ENCODE results near the gene HPX. TPM values are rescaled to one million over a fixed set of nuclear protein-coding genes. Genes with fewer than 3 reads are reported as not detected.

HPX gene
- total RNA-seq, 4 donors from 2014 or later = 1.0 to 7.5 (median 4.8) TPM

DNA sequence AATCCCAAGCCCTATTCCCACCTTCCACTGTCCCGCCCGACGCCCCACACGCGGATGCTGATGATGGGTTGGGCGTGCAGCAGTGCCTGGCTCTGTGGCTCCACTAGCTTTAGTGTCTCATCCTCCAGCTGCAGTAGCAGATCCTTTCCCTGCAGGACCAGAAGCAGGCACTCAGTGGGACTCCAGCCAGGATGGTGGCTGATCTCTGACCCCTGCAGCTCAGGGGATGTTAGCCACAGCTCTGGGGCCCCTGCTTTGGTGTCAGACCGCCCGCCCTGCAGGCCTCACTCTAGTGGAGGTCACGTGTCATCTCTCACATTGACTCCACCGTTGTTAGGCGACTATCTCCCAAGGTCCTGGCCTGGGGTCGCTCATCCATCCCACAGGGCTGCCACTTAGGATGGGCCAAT lies 38.7 kb downstream of the HPX start:
- H3K4me3 ChIP-seq = no peak overlapping the region
- H3K9me3 ChIP-seq = no peaks in the 10 kb centered on the region
- peak overlapping the region in 1 of 4 donors; percentile 26 for H3K27ac ChIP-seq
- 89 to 90% methylated on average over 12 of the region's 12 CpGs for WGBS, 2 donors
- TF ChIP-seq EP300 (IDR thresholded peaks at IDR 0.05) = no peak
- TF ChIP-seq, protein P1, sequence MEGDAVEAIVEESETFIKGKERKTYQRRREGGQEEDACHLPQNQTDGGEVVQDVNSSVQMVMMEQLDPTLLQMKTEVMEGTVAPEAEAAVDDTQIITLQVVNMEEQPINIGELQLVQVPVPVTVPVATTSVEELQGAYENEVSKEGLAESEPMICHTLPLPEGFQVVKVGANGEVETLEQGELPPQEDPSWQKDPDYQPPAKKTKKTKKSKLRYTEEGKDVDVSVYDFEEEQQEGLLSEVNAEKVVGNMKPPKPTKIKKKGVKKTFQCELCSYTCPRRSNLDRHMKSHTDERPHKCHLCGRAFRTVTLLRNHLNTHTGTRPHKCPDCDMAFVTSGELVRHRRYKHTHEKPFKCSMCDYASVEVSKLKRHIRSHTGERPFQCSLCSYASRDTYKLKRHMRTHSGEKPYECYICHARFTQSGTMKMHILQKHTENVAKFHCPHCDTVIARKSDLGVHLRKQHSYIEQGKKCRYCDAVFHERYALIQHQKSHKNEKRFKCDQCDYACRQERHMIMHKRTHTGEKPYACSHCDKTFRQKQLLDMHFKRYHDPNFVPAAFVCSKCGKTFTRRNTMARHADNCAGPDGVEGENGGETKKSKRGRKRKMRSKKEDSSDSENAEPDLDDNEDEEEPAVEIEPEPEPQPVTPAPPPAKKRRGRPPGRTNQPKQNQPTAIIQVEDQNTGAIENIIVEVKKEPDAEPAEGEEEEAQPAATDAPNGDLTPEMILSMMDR (IDR thresholded peaks at IDR 0.05) = no peak
- TF ChIP-seq POLR2A (IDR thresholded peaks at IDR 0.05) = no peak
- peaks cover 0 to 16% (median 10%) of the 10 kb centered on the region in 4 donors for H3K4me1 ChIP-seq
- H3K36me3 ChIP-seq = peaks cover 0 to 83% (median 8%) of the 10 kb centered on the region in 3 donors
- no peaks in the 10 kb centered on the region for H3K27me3 ChIP-seq
- DNase-seq (ENCODE audit: low spot score in 2 of 2) = no peak

DNA sequence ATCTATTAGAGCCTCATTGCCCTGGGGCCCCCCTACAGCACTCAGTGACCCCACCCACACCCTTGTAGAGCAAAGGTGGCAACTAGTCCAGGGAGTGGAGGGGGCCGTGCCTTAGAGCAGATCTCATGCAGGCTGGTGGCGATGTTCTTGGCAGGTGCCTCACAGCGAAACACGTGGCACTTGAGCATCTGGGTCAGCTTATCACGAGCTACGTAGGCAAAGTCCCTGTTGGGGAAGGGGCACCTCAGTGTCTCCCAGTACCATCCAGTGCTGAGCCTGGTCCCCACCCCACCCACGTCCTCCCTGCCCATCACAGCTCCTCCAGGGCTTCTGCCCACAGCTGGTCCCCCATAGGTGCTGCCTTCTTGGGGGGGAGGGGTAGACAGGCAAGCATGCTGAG lies 39.3 kb downstream of the HPX start:
- H3K4me1 ChIP-seq = peaks cover 0 to 16% (median 10%) of the 10 kb centered on the region in 4 donors
- no peak for DNase-seq (ENCODE audit: low spot score in 2 of 2)
- 88 to 91% methylated on average over 7 of the region's 7 CpGs for WGBS, 2 donors
- no peak overlapping the region for H3K4me3 ChIP-seq
- H3K27ac ChIP-seq = peak overlapping the region in 1 of 4 donors; percentile 29
- TF ChIP-seq EP300 (IDR thresholded peaks at IDR 0.05) = no peak
- no peak for TF ChIP-seq POLR2A (IDR thresholded peaks at IDR 0.05)
- TF ChIP-seq, protein P1 (IDR thresholded peaks at IDR 0.05) = no peak
- no peaks in the 10 kb centered on the region for H3K9me3 ChIP-seq
- no peaks in the 10 kb centered on the region for H3K27me3 ChIP-seq
- H3K36me3 ChIP-seq = peaks cover 0 to 86% (median 8%) of the 10 kb centered on the region in 3 donors

DNA sequence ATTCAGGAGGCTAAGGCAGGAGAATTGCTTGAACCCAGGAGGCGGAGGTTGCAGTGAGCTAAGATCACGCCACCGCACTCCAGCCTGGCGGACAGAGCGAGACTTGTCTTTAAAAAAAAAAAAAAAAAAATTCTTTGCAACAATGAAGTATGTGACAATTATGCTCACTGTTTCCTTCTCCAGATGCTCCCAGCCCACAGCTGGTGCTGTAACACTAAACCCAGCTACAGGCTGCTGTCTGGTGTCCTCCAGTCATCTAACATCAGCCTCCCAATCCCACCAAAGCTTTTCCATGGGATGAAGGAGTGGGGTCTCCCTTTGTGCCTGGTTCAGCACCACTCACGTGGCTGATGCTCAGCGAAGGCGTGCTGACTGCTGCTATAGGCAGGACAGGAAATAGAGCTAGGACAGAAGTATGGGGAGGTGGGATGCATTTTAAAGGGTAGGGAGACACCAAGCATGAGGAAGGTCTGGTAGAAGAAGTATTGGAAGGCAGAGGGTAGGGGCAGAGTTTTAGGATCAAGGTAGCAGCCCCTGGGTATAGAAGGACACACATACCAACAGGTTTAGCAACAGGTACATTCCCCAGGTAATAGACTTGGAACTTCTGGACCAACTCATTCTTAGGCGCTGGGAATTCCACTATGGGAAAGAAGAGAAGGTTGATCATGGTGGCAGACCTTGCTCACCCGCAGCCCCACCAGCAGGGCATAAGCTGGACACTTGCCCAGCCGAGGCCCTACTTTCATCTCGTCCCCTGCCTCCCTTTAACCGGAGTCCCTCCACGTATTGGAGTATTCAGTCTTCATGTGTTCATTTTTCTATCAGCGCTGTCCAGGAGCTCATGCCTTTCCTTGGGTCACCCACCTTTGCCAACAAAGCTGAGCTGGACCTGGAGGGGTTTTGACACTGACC lies 40.1 kb downstream of the HPX start:
- Histone ChIP-seq H3K36me3 (peaks cover 0 to 89% (median 8%) of the 10 kb centered on the region in 3 donors), H3K4me1 (peaks cover 0 to 16% (median 10%) of the 10 kb centered on the region in 4 donors), H3K27me3 (no peaks in the 10 kb centered on the region), H3K9me3 (no peaks in the 10 kb centered on the region), H3K27ac (peak overlapping the region in 1 of 4 donors; percentile 29), H3K4me3 (no peak overlapping the region)
- DNase-seq (ENCODE audit: low spot score in 2 of 2) = no peak
- WGBS, 2 donors = 91 to 92% methylated on average over 15 of the region's 15 CpGs
- TF ChIP-seq EP300 (IDR thresholded peaks at IDR 0.05) (no peak), POLR2A (IDR thresholded peaks at IDR 0.05) (no peak)
- TF ChIP-seq, protein P1 (IDR thresholded peaks at IDR 0.05) = no peak

DNA sequence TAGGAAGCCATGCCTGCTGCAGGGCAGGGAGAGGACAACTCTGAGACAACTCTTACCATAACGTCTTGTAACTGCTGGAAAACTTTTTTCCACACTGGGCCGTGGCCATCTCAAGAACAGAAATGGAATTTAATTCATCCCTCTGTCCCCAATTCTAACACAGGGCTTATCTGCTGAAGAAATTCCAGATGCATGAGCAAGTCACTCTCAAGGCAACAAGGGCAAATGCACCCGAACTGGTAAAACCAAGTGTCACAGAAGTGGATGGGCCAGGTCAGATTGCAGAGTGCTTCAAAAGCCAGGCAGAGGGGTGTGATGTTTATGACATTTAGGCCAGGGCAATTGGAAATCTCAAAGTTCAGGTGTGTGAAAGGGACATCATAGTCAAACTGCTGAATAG lies 43.2 kb downstream of the HPX start:
- Histone ChIP-seq H3K4me3 (no peak overlapping the region), H3K36me3 (peaks cover 0 to 92% (median 8%) of the 10 kb centered on the region in 3 donors), H3K9me3 (no peaks in the 10 kb centered on the region), H3K27ac (no peak overlapping the region), H3K27me3 (no peaks in the 10 kb centered on the region), H3K4me1 (peaks cover 0 to 12% (median 2%) of the 10 kb centered on the region in 4 donors)
- TF ChIP-seq EP300 (IDR thresholded peaks at IDR 0.05) (no peak), POLR2A (IDR thresholded peaks at IDR 0.05) (no peak)
- TF ChIP-seq, protein P1 (IDR thresholded peaks at IDR 0.05) = no peak
- 38 to 44% methylated on average over 3 of the region's 3 CpGs for WGBS, 2 donors
- DNase-seq (ENCODE audit: low spot score in 2 of 2) = no peak

DNA sequence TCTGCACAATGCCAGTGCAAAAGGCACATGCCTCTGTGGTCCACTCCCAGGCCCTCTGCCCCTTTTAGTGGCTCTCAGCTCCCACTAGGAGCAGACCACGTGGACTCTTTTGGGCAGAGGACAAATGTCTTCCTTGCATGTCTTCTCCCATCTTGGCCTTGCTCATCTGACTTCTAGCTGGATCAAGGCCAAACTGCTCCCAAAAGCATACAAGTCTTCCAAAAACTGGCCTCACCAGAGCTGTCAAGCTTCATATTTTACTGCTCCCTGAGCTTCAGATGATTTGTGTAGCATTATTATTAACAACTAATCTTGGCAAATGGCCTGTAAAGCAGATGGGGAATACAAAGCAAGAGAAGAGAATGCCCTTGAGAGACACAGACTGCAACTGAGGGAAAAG lies 43.6 kb downstream of the HPX start:
- Histone ChIP-seq H3K27ac (no peak overlapping the region), H3K36me3 (peaks cover 0 to 89% (median 8%) of the 10 kb centered on the region in 3 donors), H3K9me3 (no peaks in the 10 kb centered on the region), H3K4me1 (peaks cover 0 to 11% (median 3%) of the 10 kb centered on the region in 4 donors), H3K4me3 (no peak overlapping the region), H3K27me3 (no peaks in the 10 kb centered on the region)
- TF ChIP-seq, protein P1 (IDR thresholded peaks at IDR 0.05) = no peak
- TF ChIP-seq EP300 (IDR thresholded peaks at IDR 0.05) = no peak
- no peak for TF ChIP-seq POLR2A (IDR thresholded peaks at IDR 0.05)
- WGBS, 2 donors = 21 to 31% methylated on average over 1 of the region's 1 CpG
- DNase-seq (ENCODE audit: low spot score in 2 of 2) = no peak
